NCI-H82 (cell line): ENCODE results near the gene GABRB1.

Experiments
- DNase-seq: peaks from one replicate; lab custom pipeline; 2025; lab: John Stamatoyannopoulos, UW

The GABRB1 gene

GRCh38 chr4:47049347-47049746 is 18.0 kb downstream of the GABRB1 start:
- no peak for DNase-seq

GRCh38 chr4:47050761-47051725 is 19.7 kb downstream of the GABRB1 start:
- no peak for DNase-seq

GRCh38 chr4:47053485-47053884 is 22.1 kb downstream of the GABRB1 start:
- DNase-seq: no peak

- no peak for DNase-seq
These were observed 22.8 kb downstream of the GABRB1 start for GRCh38 chr4:47054130-47054529.

GRCh38 chr4:47057991-47058390 is 26.6 kb downstream of the GABRB1 start:
- no peak for DNase-seq

GRCh38 chr4:47060561-47060960 is 29.2 kb downstream of the GABRB1 start:
- DNase-seq: no peak

- DNase-seq: no peak
These were observed 30.1 kb downstream of the GABRB1 start for GRCh38 chr4:47061435-47061834.

- DNase-seq: no peak
These were observed 33.7 kb downstream of the GABRB1 start for GRCh38 chr4:47065051-47065481.

GRCh38 chr4:47068986-47069385 is 37.6 kb downstream of the GABRB1 start:
- DNase-seq: no peak

GRCh38 chr4:47071901-47072341 is 40.6 kb downstream of the GABRB1 start:
- DNase-seq: no peak

GRCh38 chr4:47073647-47074046 is 42.3 kb downstream of the GABRB1 start:
- peak; percentile 46 for DNase-seq

GRCh38 chr4:47074816-47075215 is 43.4 kb downstream of the GABRB1 start:
- peak; percentile 22 for DNase-seq

GRCh38 chr4:47075262-47075661 is 43.9 kb downstream of the GABRB1 start:
- DNase-seq: no peak

GRCh38 chr4:47075919-47076318 is 44.6 kb downstream of the GABRB1 start:
- peak; percentile 95 for DNase-seq

- DNase-seq: peak; percentile 61
These were observed 52.7 kb downstream of the GABRB1 start for GRCh38 chr4:47084111-47084510.

- DNase-seq: no peak
These were observed 53.4 kb downstream of the GABRB1 start for GRCh38 chr4:47084795-47085194.

- peak; percentile 19 for DNase-seq
These were observed 56.9 kb downstream of the GABRB1 start for GRCh38 chr4:47088298-47088697.

- no peak for DNase-seq
These were observed 64.5 kb downstream of the GABRB1 start for GRCh38 chr4:47095884-47096283.

GRCh38 chr4:47101453-47101852 is 70.1 kb downstream of the GABRB1 start:
- no peak for DNase-seq

GRCh38 chr4:47104986-47105385 is 73.6 kb downstream of the GABRB1 start:
- no peak for DNase-seq

GRCh38 chr4:47106561-47106960 is 75.2 kb downstream of the GABRB1 start:
- DNase-seq: no peak

GRCh38 chr4:47109379-47109778 is 78.0 kb downstream of the GABRB1 start:
- no peak for DNase-seq

GRCh38 chr4:47110546-47111132 is 79.3 kb downstream of the GABRB1 start:
- DNase-seq: no peak
